NCI-H1436 treated with DMSO at 0.1 percent for 48 hours (cell line): ENCODE results near the gene IFT25.
"Not testable (repeated sequence)": the region's sequence is repeated elsewhere in the genome, so short reads cannot be mapped to it uniquely, and the experiment has no call there.

ENCODE experiments used
- DNase-seq: peaks from one replicate; lab custom pipeline; 2025; lab: John Stamatoyannopoulos, UW

IFT25 gene

GRCh38 chr1:53945433-53946251 is at the start of gene IFT25:
TSS of gene IFT25 (minus strand) at chr1:53945699. CDS start at chr1:53940082, 5,617 bp downstream.
- peak; percentile 71 for DNase-seq

GRCh38 chr1:53994516-53994915 is 49.0 kb upstream of the IFT25 start:
- not testable (repeated sequence) for DNase-seq

- DNase-seq, result no peak
Measured at GRCh38 chr1:53992085-53992874, 46.8 kb upstream of the IFT25 start.

- no peak for DNase-seq
Measured at GRCh38 chr1:53987880-53988279, 42.4 kb upstream of the IFT25 start.

GRCh38 chr1:53986458-53986857 is 41.0 kb upstream of the IFT25 start:
- no peak for DNase-seq

GRCh38 chr1:53984726-53985125 is 39.2 kb upstream of the IFT25 start:
- no peak for DNase-seq

- no peak for DNase-seq
Measured at GRCh38 chr1:53982763-53983104, 37.2 kb upstream of the IFT25 start.

GRCh38 chr1:53982034-53982762 is 36.7 kb upstream of the IFT25 start:
- no peak for DNase-seq

- DNase-seq, result no peak
Measured at GRCh38 chr1:53981220-53981619, 35.7 kb upstream of the IFT25 start.

GRCh38 chr1:53979712-53980450 is 34.4 kb upstream of the IFT25 start:
- no peak for DNase-seq

GRCh38 chr1:53975861-53976260 is 30.4 kb upstream of the IFT25 start:
- no peak for DNase-seq

GRCh38 chr1:53971718-53972117 is 26.2 kb upstream of the IFT25 start:
- no peak for DNase-seq

GRCh38 chr1:53969323-53969722 is 23.8 kb upstream of the IFT25 start:
- not testable (repeated sequence) for DNase-seq

- no peak for DNase-seq
Measured at GRCh38 chr1:53968125-53968513, 22.6 kb upstream of the IFT25 start.

- no peak for DNase-seq
Measured at GRCh38 chr1:53967409-53968124, 22.1 kb upstream of the IFT25 start.

GRCh38 chr1:53966794-53967193 is 21.3 kb upstream of the IFT25 start:
- no peak for DNase-seq

- no peak for DNase-seq
Measured at GRCh38 chr1:53964109-53964508, 18.6 kb upstream of the IFT25 start.

- DNase-seq, result no peak
Measured at GRCh38 chr1:53963460-53963859, 18.0 kb upstream of the IFT25 start.

- DNase-seq, result no peak
Measured at GRCh38 chr1:53962395-53962794, 16.9 kb upstream of the IFT25 start.

GRCh38 chr1:53959664-53960250 is 14.3 kb upstream of the IFT25 start:
- DNase-seq, result no peak
